Measurements from ENCODE around the gene CDC42SE2.
A peak's percentile ranks its signal among the peaks of the same experiment; 100 is the strongest.

CDC42SE2 gene

DNA sequence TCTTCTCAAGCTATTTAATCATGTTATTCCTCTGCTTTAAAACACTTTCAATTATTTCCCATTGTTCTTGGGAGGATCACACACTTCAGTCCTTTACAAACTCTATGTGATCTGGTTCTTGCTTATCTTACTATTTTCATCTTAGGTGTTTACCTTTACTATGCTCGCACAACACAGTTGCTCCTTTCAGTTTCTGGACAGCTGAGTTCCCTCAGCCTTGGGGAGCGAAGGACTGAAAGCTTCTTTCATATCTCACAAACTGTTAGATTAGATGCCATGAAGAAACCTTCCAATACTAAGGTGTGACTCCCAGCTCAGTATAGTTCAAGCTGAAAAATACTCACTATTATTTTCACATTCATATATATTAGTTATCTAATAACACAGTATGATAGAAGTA is 117.9 kb downstream of the CDC42SE2 start:
- TF ChIP-seq CTCF (conservative IDR thresholded peaks at IDR 0.05; ENCODE audit: low read depth, low read length) = no peak
- DNase-seq (ENCODE audit: low read depth) = no peak
- H3K4me3 ChIP-seq (ENCODE audit: low read length) = no peak overlapping the region

GRCh38 chr5:131382407-131383395 is 118.8 kb downstream of the CDC42SE2 start:
- peak; percentile 68 for TF ChIP-seq CTCF (conservative IDR thresholded peaks at IDR 0.05; ENCODE audit: low read depth, low read length)
- H3K4me3 ChIP-seq (ENCODE audit: low read length) = no peak overlapping the region
- no peak for DNase-seq (ENCODE audit: low read depth)

DNA sequence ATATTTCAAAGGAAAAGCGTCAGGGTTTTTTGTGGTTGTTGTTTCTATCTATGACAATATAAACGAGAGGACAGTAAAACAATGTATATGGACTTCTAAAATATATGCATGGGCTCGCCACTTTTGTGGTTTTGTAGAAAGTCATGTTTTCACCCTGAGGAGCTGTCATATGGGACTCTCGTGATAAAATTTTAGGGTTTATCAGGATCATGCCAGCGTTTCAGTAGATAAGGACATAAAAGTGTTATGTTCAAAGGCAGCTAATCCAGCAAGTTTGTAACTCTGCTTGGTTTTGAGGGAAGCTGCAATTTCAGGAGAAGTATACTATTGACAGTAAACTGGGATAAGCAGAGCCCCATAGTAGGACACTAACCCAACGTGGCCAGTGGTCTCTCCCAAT is 120.3 kb downstream of the CDC42SE2 start:
- DNase-seq (ENCODE audit: low read depth) = no peak

GRCh38 chr5:131384616-131385214 is 120.9 kb downstream of the CDC42SE2 start:
- no peak for DNase-seq (ENCODE audit: low read depth)
- no peak overlapping the region for H3K4me3 ChIP-seq (ENCODE audit: low read length)
- no peak for TF ChIP-seq CTCF (conservative IDR thresholded peaks at IDR 0.05; ENCODE audit: low read depth, low read length)

More for the DNA sequence above, 120.3 kb downstream of the CDC42SE2 start:
- H3K4me3 ChIP-seq (ENCODE audit: low read length) = no peak overlapping the region
- no peak for TF ChIP-seq CTCF (conservative IDR thresholded peaks at IDR 0.05; ENCODE audit: low read depth, low read length)

GRCh38 chr5:131386124-131386523 is 122.3 kb downstream of the CDC42SE2 start:
- no peak overlapping the region for H3K4me3 ChIP-seq (ENCODE audit: low read length)
- TF ChIP-seq CTCF (conservative IDR thresholded peaks at IDR 0.05; ENCODE audit: low read depth, low read length) = no peak
- no peak for DNase-seq (ENCODE audit: low read depth)

DNA sequence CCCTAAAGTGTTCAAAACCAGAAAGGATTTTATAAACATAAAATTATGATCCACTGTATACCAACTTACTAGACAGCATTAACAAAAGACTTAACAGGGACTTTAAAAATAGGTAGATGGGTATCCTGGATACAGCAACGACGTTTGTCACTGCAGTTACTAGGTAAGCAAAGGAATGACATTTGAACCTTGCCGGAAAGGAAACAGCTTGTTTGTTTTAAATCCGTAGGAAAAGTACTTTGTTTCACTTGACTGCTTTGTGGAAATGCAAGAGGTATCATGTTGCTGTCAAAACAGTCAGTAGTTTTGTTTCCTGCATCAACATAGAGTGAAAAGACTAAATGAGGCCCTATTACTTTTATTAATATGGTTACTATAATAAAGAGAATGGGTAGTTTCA is 122.9 kb downstream of the CDC42SE2 start:
- no peak overlapping the region for H3K4me3 ChIP-seq (ENCODE audit: low read length)
- TF ChIP-seq CTCF (conservative IDR thresholded peaks at IDR 0.05; ENCODE audit: low read depth, low read length) = no peak
- DNase-seq (ENCODE audit: low read depth) = no peak

All from retinal pigment epithelial cell (primary cell).